Neural cell (in vitro differentiated cells): ENCODE measurements around the gene SQSTM1. TPM values are rescaled to one million over a fixed set of nuclear protein-coding genes. Genes with fewer than 3 reads are reported as not detected.

Source experiments
- H2AFZ ChIP-seq: fragments of 200-600, 300-800 bp; sonication (generic), shearing (Covaris generic); 2 replicates; pipeline ENCODE4 v1.6.0; 2014; ENCODE audit warnings: low read depth, mild to moderate bottlenecking, antibody characterized with exemption, low read length, moderate library complexity
- H3F3A ChIP-seq: fragments of 200-600 bp; shearing (Covaris generic); 2 replicates; pipeline ENCODE4 v1.6.1; 2016; ENCODE audit warnings: mild to moderate bottlenecking, moderate library complexity, mixed read lengths, antibody characterized with exemption, low read length; ENCODE audit not compliant: insufficient read depth, poor library complexity, severe bottlenecking
- H3K27ac ChIP-seq: fragments of 200-600, 300-800 bp; sonication (generic), shearing (Covaris generic); 2 replicates; pipeline ENCODE4 v1.5.1; 2014; ENCODE audit warnings: mild to moderate bottlenecking, low read length, moderate library complexity
- H3K27me3 ChIP-seq: fragments of 300-800, 200-600 bp; sonication (generic), shearing (Covaris generic); 2 replicates; pipeline ENCODE4 v1.6.0; 2014; ENCODE audit warnings: mild to moderate bottlenecking, low read depth, low read length, moderate library complexity; ENCODE audit not compliant: insufficient read depth
- H3K36me3 ChIP-seq: fragments of 300-800, 200-600 bp; sonication (generic), shearing (Covaris generic); 2 replicates; pipeline ENCODE4 v1.5.1; 2014; ENCODE audit warnings: mild to moderate bottlenecking, antibody characterized with exemption, low read length, moderate library complexity; ENCODE audit not compliant: insufficient read depth
- H3K4me2 ChIP-seq: fragments of 300-800, 200-600 bp; sonication (generic), shearing (Covaris generic); 2 replicates; pipeline ENCODE4 v1.6.0; 2014; ENCODE audit warnings: mild to moderate bottlenecking, low read length
- H3K4me3 ChIP-seq: fragments of 300-800, 200-600 bp; sonication (generic), shearing (Covaris generic); 2 replicates; pipeline ENCODE4 v1.5.1; 2014; ENCODE audit warnings: mild to moderate bottlenecking, low read length, moderate library complexity
- H3K79me2 ChIP-seq: fragments of 200-600 bp; shearing (Covaris generic); replicated peaks from 2 replicates; pipeline ENCODE4 v1.6.0; 2014; ENCODE audit warnings: mild to moderate bottlenecking, low read length, moderate library complexity; ENCODE audit not compliant: insufficient read depth
- H3K9ac ChIP-seq: fragments of 300-800, 200-600 bp; sonication (generic), shearing (Covaris generic); 2 replicates; pipeline ENCODE4 v1.6.1; 2016; ENCODE audit warnings: mild to moderate bottlenecking, low read length, mixed read lengths
- H3K9me2 ChIP-seq: fragments of 200-600 bp; shearing (Covaris generic); 2 replicates; pipeline ENCODE4 v1.6.1; 2016; ENCODE audit warnings: mild to moderate bottlenecking, low read length, mixed read lengths; ENCODE audit not compliant: insufficient read depth
- H3K9me3 ChIP-seq: fragments of 200-600, 300-800 bp; sonication (generic), shearing (Covaris generic); 2 replicates; pipeline ENCODE4 v1.6.1; 2016; ENCODE audit warnings: mild to moderate bottlenecking, mixed run types, low read length, moderate library complexity, mixed read lengths
- H4K20me1 ChIP-seq: fragments of 200-600 bp; shearing (Covaris generic); 2 replicates; pipeline ENCODE4 v1.6.1; 2016; ENCODE audit warnings: mild to moderate bottlenecking, mixed run types; ENCODE audit not compliant: insufficient read depth
- EP300 ChIP-seq: fragments of 450-650 bp; conservative IDR thresholded peaks from 2 replicates; pipeline ENCODE4 v1.6.1; 2014; ENCODE audit warnings: antibody characterized with exemption, mild to moderate bottlenecking, moderate library complexity; ENCODE audit not compliant: poor library complexity, severe bottlenecking
- EZH2 ChIP-seq: fragments of 200-600, 300-800 bp; shearing (Covaris generic), sonication (generic); IDR thresholded peaks from 2 replicates; pipeline ENCODE4 v1.6.1; 2014; ENCODE audit warnings: antibody characterized with exemption, low read length, borderline replicate concordance, mild to moderate bottlenecking; ENCODE audit not compliant: insufficient read depth, poor library complexity, severe bottlenecking
- MXI1 ChIP-seq: fragments of 450-650 bp; conservative IDR thresholded peaks from 2 replicates; pipeline ENCODE4 v1.6.1; 2014; ENCODE audit warnings: antibody characterized with exemption, mild to moderate bottlenecking; ENCODE audit not compliant: poor library complexity, severe bottlenecking
- POLR2AphosphoS5 ChIP-seq: IDR thresholded peaks from 2 replicates; pipeline ENCODE4 v1.6.1; 2012
- RAD21 ChIP-seq: fragments of 450-650 bp; conservative IDR thresholded peaks from 2 replicates; pipeline ENCODE4 v1.6.1; 2014; ENCODE audit warnings: antibody characterized with exemption, mild to moderate bottlenecking, moderate library complexity
- SMC3 ChIP-seq: fragments of 450-650 bp; conservative IDR thresholded peaks from 2 replicates; pipeline ENCODE4 v1.6.1; 2014; ENCODE audit warnings: antibody characterized with exemption, mild to moderate bottlenecking, moderate library complexity; ENCODE audit not compliant: poor library complexity
- TAF1 ChIP-seq: IDR thresholded peaks from 2 replicates; pipeline ENCODE4 v1.6.1; 2012; ENCODE audit warnings: low read depth
- polyA plus RNA-seq: library from polyadenylated mRNA; depleted of rRNA; stranded (reverse); fragments of >200 nt; gene quantifications from 2 replicates; pipeline ENCODE4 v1.2.3, GENCODE V29; 2014
- TF ChIP-seq, protein P1 (sequence below): IDR thresholded peaks from 2 replicates; pipeline ENCODE4 v1.6.1; 2012; ENCODE audit warnings: borderline replicate concordance
- TF ChIP-seq, protein P2 (sequence below): fragments of 450-650 bp; IDR thresholded peaks from 2 replicates; pipeline ENCODE4 v1.5.1; 2014; ENCODE audit warnings: antibody characterized with exemption, mild to moderate bottlenecking, moderate library complexity; ENCODE audit not compliant: poor library complexity, severe bottlenecking

The SQSTM1 gene
- polyA plus RNA-seq, 1 donor from 2014 or later, result 64.5 TPM

DNA sequence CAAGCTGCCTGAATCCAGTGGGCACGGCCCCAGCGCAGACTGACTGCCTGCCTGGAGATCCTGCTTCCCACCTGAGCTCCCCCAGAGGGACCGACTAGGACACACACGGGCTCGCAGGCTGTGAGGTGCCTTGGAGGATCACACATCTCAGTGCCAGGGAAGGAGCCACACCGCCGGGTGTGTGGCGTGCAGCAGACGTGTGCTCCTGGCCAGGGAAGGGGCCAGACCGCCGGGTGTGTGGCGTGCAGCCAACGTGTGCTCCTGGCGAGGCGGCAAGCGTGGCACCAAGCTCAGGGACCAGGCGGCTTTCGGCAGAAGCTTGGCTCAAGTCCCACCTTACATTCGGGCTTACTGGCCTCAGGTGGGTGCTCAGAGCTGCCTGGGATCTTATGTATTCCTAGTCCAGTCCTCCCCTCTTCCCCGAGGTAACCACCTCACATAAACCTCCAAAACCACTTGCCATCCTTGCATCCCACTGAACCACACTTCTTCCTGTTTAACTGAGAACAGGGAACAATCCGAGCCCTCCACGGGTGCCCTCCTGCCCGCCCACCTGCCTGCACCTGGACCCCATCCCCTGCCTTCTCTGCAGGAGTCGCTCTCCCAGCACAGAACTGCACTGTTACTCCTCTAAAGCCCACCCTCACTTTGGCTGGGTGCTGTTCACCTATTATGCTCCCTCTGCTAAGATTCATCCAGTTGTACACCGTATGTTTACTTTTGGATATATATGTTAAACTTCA lies 60.3 kb downstream of the SQSTM1 start:
- H3K4me3 ChIP-seq, result no peak overlapping the region
- H3F3A ChIP-seq, result no peaks in the 10 kb centered on the region
- H3K27ac ChIP-seq, result no peak overlapping the region
- H4K20me1 ChIP-seq, result no peaks in the 10 kb centered on the region
- no peaks in the 10 kb centered on the region for H3K9me2 ChIP-seq
- H3K4me2 ChIP-seq, result no peak overlapping the region
- H3K27me3 ChIP-seq, result no peaks in the 10 kb centered on the region
- no peak overlapping the region for H3K9ac ChIP-seq
- peaks cover 11% of the 10 kb centered on the region for H3K36me3 ChIP-seq
- no peaks in the 10 kb centered on the region for H3K79me2 ChIP-seq
- TF ChIP-seq, protein P1, sequence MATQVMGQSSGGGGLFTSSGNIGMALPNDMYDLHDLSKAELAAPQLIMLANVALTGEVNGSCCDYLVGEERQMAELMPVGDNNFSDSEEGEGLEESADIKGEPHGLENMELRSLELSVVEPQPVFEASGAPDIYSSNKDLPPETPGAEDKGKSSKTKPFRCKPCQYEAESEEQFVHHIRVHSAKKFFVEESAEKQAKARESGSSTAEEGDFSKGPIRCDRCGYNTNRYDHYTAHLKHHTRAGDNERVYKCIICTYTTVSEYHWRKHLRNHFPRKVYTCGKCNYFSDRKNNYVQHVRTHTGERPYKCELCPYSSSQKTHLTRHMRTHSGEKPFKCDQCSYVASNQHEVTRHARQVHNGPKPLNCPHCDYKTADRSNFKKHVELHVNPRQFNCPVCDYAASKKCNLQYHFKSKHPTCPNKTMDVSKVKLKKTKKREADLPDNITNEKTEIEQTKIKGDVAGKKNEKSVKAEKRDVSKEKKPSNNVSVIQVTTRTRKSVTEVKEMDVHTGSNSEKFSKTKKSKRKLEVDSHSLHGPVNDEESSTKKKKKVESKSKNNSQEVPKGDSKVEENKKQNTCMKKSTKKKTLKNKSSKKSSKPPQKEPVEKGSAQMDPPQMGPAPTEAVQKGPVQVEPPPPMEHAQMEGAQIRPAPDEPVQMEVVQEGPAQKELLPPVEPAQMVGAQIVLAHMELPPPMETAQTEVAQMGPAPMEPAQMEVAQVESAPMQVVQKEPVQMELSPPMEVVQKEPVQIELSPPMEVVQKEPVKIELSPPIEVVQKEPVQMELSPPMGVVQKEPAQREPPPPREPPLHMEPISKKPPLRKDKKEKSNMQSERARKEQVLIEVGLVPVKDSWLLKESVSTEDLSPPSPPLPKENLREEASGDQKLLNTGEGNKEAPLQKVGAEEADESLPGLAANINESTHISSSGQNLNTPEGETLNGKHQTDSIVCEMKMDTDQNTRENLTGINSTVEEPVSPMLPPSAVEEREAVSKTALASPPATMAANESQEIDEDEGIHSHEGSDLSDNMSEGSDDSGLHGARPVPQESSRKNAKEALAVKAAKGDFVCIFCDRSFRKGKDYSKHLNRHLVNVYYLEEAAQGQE, result no peak
- TF ChIP-seq TAF1 (no peak), SMC3 (no peak), EZH2 (no peak), MXI1 (no peak), POLR2AphosphoS5 (no peak), EP300 (no peak), RAD21 (no peak)
- TF ChIP-seq, protein P2, sequence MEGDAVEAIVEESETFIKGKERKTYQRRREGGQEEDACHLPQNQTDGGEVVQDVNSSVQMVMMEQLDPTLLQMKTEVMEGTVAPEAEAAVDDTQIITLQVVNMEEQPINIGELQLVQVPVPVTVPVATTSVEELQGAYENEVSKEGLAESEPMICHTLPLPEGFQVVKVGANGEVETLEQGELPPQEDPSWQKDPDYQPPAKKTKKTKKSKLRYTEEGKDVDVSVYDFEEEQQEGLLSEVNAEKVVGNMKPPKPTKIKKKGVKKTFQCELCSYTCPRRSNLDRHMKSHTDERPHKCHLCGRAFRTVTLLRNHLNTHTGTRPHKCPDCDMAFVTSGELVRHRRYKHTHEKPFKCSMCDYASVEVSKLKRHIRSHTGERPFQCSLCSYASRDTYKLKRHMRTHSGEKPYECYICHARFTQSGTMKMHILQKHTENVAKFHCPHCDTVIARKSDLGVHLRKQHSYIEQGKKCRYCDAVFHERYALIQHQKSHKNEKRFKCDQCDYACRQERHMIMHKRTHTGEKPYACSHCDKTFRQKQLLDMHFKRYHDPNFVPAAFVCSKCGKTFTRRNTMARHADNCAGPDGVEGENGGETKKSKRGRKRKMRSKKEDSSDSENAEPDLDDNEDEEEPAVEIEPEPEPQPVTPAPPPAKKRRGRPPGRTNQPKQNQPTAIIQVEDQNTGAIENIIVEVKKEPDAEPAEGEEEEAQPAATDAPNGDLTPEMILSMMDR, result no peak
- no peak overlapping the region for H2AFZ ChIP-seq
- no peaks in the 10 kb centered on the region for H3K9me3 ChIP-seq

- H4K20me1 ChIP-seq, result no peaks in the 10 kb centered on the region
- no peak overlapping the region for H3K9ac ChIP-seq
- no peak overlapping the region for H3K4me2 ChIP-seq
- no peaks in the 10 kb centered on the region for H3K9me2 ChIP-seq
- no peaks in the 10 kb centered on the region for H3K27me3 ChIP-seq
- no peak overlapping the region for H2AFZ ChIP-seq
- no peak overlapping the region for H3K4me3 ChIP-seq
- H3K27ac ChIP-seq, result no peak overlapping the region
- no peaks in the 10 kb centered on the region for H3F3A ChIP-seq
- H3K79me2 ChIP-seq, result no peaks in the 10 kb centered on the region
- TF ChIP-seq EP300 (no peak), MXI1 (no peak), RAD21 (no peak), EZH2 (no peak), TAF1 (no peak), POLR2AphosphoS5 (no peak), SMC3 (no peak)
- TF ChIP-seq, protein P1, result no peak
- TF ChIP-seq, protein P2, result no peak
- peaks cover 11% of the 10 kb centered on the region for H3K36me3 ChIP-seq
- no peaks in the 10 kb centered on the region for H3K9me3 ChIP-seq
Observed at GRCh38 chr5:179882338-179882737, 61.6 kb downstream of the SQSTM1 start.
